Gastrocnemius medialis (tissue), 4 donors: ENCODE measurements around the gene KLF9. TPM values are rescaled to one million over a fixed set of nuclear protein-coding genes. Genes with fewer than 3 reads are reported as not detected.

Experiments used
- ATAC-seq, 2 donors: fragments of 150-250 bp; one replicate each; pipeline ENCODE4 v1.9.1; 2016
- DNase-seq, 2 donors: peaks; one replicate each; pipeline ENCODE4 v3.0.0-alpha.2; 2019
- H3K27ac ChIP-seq, 4 donors: fragments of 200-600 bp; sonication (generic); 1 replicate in 1 of 4; 2 replicates in 3 of 4; pipeline ENCODE4 v1.5.1; 2016 to 2018; ENCODE audit warnings: mild to moderate bottlenecking in 2 of 4, moderate library complexity in 1 of 4
- H3K27me3 ChIP-seq, 3 donors: fragments of 200-600 bp; sonication (generic) in 2 of 3; 1 replicate in 1 of 3; 2 replicates in 2 of 3; pipeline versions ENCODE4 v1.5.1 to v1.6.0; 2016 to 2019; ENCODE audit warnings: mild to moderate bottlenecking in 1 of 3, moderate library complexity in 1 of 3
- H3K36me3 ChIP-seq, 2 donors: fragments of 200-600 bp; sonication (generic) in 1 of 2; one replicate each; pipeline ENCODE4 v1.5.1; 2017 to 2018
- H3K4me1 ChIP-seq, 2 donors: fragments of 200-600 bp; sonication (generic) in 1 of 2; one replicate each; pipeline ENCODE4 v1.5.1; 2016 to 2017; ENCODE audit warnings: mild to moderate bottlenecking in 2 of 2
- H3K4me3 ChIP-seq, 4 donors: fragments of 200-600 bp; sonication (generic) in 3 of 4; 1 replicate in 1 of 4; 2 replicates in 3 of 4; pipeline ENCODE4 v1.5.1; 2016 to 2019; ENCODE audit warnings: mild to moderate bottlenecking in 2 of 4
- H3K9me3 ChIP-seq, 3 donors: fragments of 200-600 bp; sonication (generic) in 2 of 3; 1 replicate in 1 of 3; 2 replicates in 2 of 3; pipeline ENCODE4 v1.5.1; 2016 to 2019
- POLR2A ChIP-seq, 2 donors: fragments of 450-650 bp; IDR thresholded peaks; one replicate each; pipeline ENCODE4 v1.6.1; 2017; ENCODE audit warnings: antibody characterized with exemption in 2 of 2, mild to moderate bottlenecking in 2 of 2, moderate library complexity in 2 of 2
- in situ Hi-C, 4 donors: fragments of 200-750 bp; cut with MboI; loops; one replicate each; pipeline versions ENCODE4 v1.15.0 to v1.8.0; 2017; ENCODE audit warnings: low sequenced_read_pairs in 4 of 4
- intact Hi-C: fragments of 100-400 bp; cut with DNase I; formaldehyde crosslinking; loops from one replicate; pipeline ENCODE4 v1.15.1; 2023; ENCODE audit warnings: low total_unique reads
- total RNA-seq, 4 donors: library from RNA; depleted of rRNA; stranded (reverse); fragments of >200 nt; gene quantifications; one replicate each; pipeline versions ENCODE4 v1.1.0 to v1.2.3, GENCODE V29; 2016
- TF ChIP-seq, protein P1 (sequence below), 5 experiments: fragments of 450-650 bp in 3 of 5; fragments of 200-600 bp in 2 of 5; sonication (generic) in 2 of 5; IDR thresholded peaks in 4 of 5; conservative IDR thresholded peaks in 1 of 5; 1 replicate in 4 of 5; 2 replicates in 1 of 5; pipeline ENCODE4 v1.5.1; 2016 to 2019; ENCODE audit warnings: antibody characterized with exemption in 5 of 5, mild to moderate bottlenecking in 3 of 5, moderate library complexity in 3 of 5

Gene KLF9
- total RNA-seq, result 100 to 1,000 TPM; 122 to 174 (median 169) TPM

DNA sequence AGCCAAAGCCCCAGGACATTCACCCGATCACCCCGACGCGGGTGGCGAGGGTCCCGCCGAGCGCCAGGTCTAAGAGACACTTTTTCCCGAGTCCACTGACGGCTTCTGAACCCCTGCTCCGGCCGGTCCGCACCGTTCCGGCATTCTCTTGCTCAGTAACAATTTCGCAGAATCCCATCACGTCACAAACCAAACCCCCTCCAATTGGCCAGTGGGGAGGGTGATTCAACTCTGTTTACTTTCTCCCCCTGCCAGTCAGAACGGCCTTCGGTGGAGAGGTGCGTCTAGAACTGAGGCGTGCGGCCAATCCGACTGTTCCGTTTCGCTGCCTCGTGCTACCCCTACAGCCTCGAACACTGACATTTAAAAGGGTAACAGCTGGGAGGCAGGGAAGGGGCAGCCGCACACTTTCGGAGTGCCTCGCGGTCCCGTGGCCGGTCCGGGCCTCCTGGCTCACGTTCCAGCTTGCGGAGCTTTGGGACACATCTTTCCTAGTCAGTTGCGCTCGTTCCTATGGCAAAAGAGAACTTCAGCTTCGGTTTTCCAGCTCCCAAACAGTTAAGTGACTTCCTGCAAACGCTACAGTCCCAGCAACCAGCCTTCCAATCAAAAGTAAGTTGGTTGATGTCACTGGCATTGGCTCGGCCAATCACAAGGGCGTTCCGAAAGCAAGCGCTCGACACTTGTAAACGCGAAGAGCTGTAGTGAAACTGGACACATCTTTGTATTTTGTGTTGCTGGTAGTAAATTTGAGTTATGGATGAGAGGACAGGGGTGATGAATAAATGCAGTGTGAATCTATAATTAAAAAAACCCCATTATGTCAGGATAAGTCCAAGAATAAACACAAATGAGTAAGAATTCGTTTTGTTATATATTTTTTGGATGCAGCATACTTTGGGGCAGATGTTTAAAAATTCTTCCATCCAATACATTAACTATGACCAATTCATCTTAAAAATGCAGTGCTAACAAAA, at the start of gene KLF9:
TSS of gene KLF9 (minus strand) at position 859 of the 977 bp plus-strand sequence. CDS start 1,294 bp downstream, outside the sequence.
- peak; percentile 57 to 61 for ATAC-seq
- in situ Hi-C loops (loop anchor here in 1 of 4 donors (5.0 kb wide), 1 partner anchor 68 kb away; no protein-coding TSS in a partner anchor), intact Hi-C loops (loop anchor here (1.0 to 10.0 kb wide), 4 partner anchors 66 to 1032 kb away; no protein-coding TSS in a partner anchor)
- peaks cover 0 to 10% of the 10 kb centered on the region in 2 donors for H3K36me3 ChIP-seq
- H3K4me1 ChIP-seq, result peaks cover 46 to 52% of the 10 kb centered on the region in 2 donors
- H3K27me3 ChIP-seq, result no peaks in the 10 kb centered on the region
- H3K27ac ChIP-seq, result peak within 1 kb of the TSS; percentile 92 to 100 (median 100)
- DNase-seq, result peak; percentile 98 to 99
- TF ChIP-seq POLR2A (IDR thresholded peaks at IDR 0.05), result no peak
- TF ChIP-seq, protein P1, sequence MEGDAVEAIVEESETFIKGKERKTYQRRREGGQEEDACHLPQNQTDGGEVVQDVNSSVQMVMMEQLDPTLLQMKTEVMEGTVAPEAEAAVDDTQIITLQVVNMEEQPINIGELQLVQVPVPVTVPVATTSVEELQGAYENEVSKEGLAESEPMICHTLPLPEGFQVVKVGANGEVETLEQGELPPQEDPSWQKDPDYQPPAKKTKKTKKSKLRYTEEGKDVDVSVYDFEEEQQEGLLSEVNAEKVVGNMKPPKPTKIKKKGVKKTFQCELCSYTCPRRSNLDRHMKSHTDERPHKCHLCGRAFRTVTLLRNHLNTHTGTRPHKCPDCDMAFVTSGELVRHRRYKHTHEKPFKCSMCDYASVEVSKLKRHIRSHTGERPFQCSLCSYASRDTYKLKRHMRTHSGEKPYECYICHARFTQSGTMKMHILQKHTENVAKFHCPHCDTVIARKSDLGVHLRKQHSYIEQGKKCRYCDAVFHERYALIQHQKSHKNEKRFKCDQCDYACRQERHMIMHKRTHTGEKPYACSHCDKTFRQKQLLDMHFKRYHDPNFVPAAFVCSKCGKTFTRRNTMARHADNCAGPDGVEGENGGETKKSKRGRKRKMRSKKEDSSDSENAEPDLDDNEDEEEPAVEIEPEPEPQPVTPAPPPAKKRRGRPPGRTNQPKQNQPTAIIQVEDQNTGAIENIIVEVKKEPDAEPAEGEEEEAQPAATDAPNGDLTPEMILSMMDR (IDR thresholded peaks at IDR 0.05 in 4 of 5, conservative IDR thresholded peaks at IDR 0.05 in 1 of 5), result no peak
- H3K4me3 ChIP-seq, result peak within 1 kb of the TSS; percentile 76 to 99 (median 96)
- no peaks in the 10 kb centered on the region for H3K9me3 ChIP-seq

DNA sequence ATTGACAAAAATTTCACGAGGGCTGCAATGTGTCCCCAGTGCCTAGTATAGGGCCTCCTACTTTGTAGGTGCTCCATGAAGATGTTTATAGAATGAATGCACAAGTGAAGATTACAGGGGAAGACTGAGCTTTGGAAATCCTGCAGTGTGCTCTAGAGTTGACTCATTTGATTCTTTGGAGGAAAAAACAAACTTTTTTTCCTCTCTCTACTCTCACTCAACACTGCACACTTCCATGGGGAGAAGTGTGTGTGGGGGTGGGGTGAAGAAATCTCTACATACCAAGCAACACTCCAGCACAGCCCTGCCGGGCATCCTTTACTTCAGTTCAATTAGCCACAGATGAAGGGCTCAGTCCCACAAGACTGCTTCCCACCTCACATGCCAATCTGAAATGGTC, 49.4 kb upstream of the KLF9 start:
- Histone ChIP-seq H3K27me3 (no peaks in the 10 kb centered on the region), H3K4me1 (peaks cover 8 to 21% of the 10 kb centered on the region in 2 donors), H3K4me3 (no peak overlapping the region), H3K27ac (no peak overlapping the region), H3K36me3 (no peaks in the 10 kb centered on the region), H3K9me3 (no peaks in the 10 kb centered on the region)
- intact Hi-C loops (loop anchor here (1.0 kb wide), 1 partner anchor 17 kb away; no protein-coding TSS in a partner anchor), in situ Hi-C loops (no loop called here)
- TF ChIP-seq, protein P1 (IDR thresholded peaks at IDR 0.05 in 4 of 5, conservative IDR thresholded peaks at IDR 0.05 in 1 of 5), result no peak
- TF ChIP-seq POLR2A (IDR thresholded peaks at IDR 0.05), result no peak
- DNase-seq, result no peak
- ATAC-seq, result no peak

DNA sequence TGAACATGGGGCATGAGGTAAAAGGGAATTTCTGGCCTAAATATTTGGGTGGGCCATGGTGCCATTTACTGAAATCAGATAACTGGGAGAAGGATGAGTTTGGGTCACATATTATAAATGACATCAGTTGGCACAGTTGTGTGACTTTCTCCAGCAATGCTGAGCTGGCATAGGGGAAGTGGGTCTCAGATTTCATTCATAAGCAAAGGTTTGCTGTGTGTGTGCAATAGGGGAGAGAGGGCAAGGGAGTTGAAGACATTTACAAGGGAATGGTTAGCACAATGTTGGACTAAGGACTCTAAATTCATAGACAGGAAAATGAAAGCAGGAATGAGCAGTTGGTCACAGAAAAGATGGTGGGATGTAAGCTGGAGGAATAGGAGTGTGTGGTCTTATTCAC, 47.8 kb upstream of the KLF9 start:
- TF ChIP-seq, protein P1 (IDR thresholded peaks at IDR 0.05 in 4 of 5, conservative IDR thresholded peaks at IDR 0.05 in 1 of 5), result no peak
- TF ChIP-seq POLR2A (IDR thresholded peaks at IDR 0.05), result no peak

DNA sequence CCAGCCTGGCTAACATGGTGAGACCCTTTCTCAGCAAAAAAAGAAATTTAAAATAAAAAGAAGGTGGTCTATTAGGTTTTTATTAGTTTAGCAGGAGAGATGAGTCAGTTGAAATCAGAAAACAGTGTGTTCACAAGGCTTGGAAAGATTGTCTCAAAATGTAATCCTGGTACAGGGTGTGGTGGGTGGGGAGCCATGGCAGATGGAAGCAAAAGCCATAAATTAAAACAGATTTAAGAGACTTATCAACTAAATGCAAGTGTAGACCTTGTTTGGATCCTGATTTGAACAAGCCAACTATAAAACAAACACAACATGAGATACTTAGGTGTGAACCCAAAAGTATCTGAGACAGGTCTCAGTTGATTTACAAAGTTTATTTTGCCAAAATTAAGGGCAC, 42.8 kb upstream of the KLF9 start:
- H3K9me3 ChIP-seq, result no peaks in the 10 kb centered on the region
- ATAC-seq (no peak), DNase-seq (no peak)
- TF ChIP-seq POLR2A (IDR thresholded peaks at IDR 0.05), result no peak
- no peaks in the 10 kb centered on the region for H3K27me3 ChIP-seq
- in situ Hi-C loops (no loop called here), intact Hi-C loops (no loop called here)
- H3K27ac ChIP-seq, result no peak overlapping the region
- no peaks in the 10 kb centered on the region for H3K36me3 ChIP-seq
- H3K4me3 ChIP-seq, result no peak overlapping the region
- peaks cover 2 to 14% of the 10 kb centered on the region in 2 donors for H3K4me1 ChIP-seq

More for the DNA sequence above, 47.8 kb upstream of the KLF9 start:
- Histone ChIP-seq H3K27me3 (no peaks in the 10 kb centered on the region), H3K4me1 (peaks cover 8 to 21% of the 10 kb centered on the region in 2 donors), H3K4me3 (no peak overlapping the region), H3K9me3 (no peaks in the 10 kb centered on the region), H3K27ac (peak overlapping the region in 2 of 4 donors; percentile 1 to 4), H3K36me3 (no peaks in the 10 kb centered on the region)
- in situ Hi-C loops, result no loop called here
- intact Hi-C loops, result no loop called here
- DNase-seq (no peak), ATAC-seq (peak in 1 of 2 donors; percentile 59)
